ENCODE measurements around the gene STT3B. TPM values are rescaled to one million over a fixed set of nuclear protein-coding genes. Genes with fewer than 3 reads are reported as not detected.

Gene STT3B
- total RNA-seq, 1 experiment from 2014 or later, result 105 TPM

DNA sequence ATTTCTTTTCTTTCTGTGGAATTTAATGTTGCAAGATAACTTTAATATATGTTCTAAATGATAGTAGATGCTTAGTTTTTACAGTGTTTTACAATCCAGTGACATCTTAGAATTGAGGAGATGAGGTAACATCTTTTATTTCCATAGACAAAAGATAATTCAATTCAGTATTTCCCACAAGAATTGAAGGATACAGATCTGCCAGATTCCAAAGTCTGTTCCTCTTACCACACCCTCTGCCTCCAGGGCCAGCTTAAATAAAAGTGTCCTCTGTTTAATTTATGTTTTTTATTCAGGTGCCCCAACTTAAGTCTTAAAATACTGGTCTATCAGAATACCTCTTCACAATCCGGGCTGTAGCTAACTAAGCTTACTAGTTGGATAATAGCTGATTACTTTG is 6.5 kb downstream of the STT3B start:
- in situ Hi-C loops (cut with HindIII; ENCODE audit: low pct_unique_long_range_greater_than_20kb, low sequenced_read_pairs), result no loop called here
- ChIA-PET CTCF (no interaction called here), POLR2A (no interaction called here)
- Histone ChIP-seq H3K4me1 (ENCODE audit: control insufficient read depth, insufficient read depth, low read length) (peaks cover 18% of the 10 kb centered on the region; the same call in 1 of the 2 replicates), H3K27ac (ENCODE audit: low read length) (no peak overlapping the region), H3K9me3 (ENCODE audit: control insufficient read depth, insufficient read depth, low read depth, low read length) (no peaks in the 10 kb centered on the region), H3K27me3 (ENCODE audit: control insufficient read depth, insufficient read depth, low read length) (no peaks in the 10 kb centered on the region), H3K4me3 (ENCODE audit: low read depth in 2 of 2, low read length in 2 of 2) (no peak overlapping the region), H3K36me3 (ENCODE audit: control insufficient read depth, insufficient read depth, low read length) (no peaks in the 10 kb centered on the region)
- ATAC-seq (no peak), DNase-seq (ENCODE audit: low read depth, low spot score) (no peak)
- intact Hi-C loops (cut with micrococcal nuclease; ENCODE audit: unreplicated experiment), result no loop called here
- BruUV-seq (replicated peaks), result no TSS peak
- TF ChIP-seq SIN3A (IDR thresholded peaks at IDR 0.05; ENCODE audit: borderline replicate concordance, insufficient read depth, low read depth, low read length), result no peak
- no peak for TF ChIP-seq TCF7L2 (IDR thresholded peaks at IDR 0.05; ENCODE audit: low read depth, low read length)
- TF ChIP-seq POLR2AphosphoS5 (IDR thresholded peaks at IDR 0.05; ENCODE audit: low read depth, low read length), result no peak

DNA sequence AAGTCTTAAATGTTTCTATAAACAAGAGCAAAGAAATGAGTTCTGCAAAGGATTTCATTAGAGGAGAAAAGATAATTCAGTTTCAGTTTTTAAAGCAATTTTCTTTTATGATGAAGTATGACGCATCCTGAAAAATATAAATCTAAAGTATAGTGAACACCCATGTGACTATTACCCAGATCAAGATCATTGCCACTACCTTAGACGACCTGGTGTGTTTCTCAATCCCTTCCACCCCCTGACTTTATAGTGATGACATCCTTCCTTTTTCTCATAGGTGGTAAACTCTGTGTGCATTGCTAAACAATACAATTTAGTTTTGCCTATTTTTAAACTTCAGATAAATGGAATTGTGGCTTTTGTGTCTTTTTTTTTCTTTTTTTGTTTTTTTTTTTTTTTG is 8.4 kb downstream of the STT3B start:
- no peak overlapping the region for H3K27ac ChIP-seq (ENCODE audit: low read length)
- H3K27me3 ChIP-seq (ENCODE audit: control insufficient read depth, insufficient read depth, low read length), result no peaks in the 10 kb centered on the region
- peaks cover 17% of the 10 kb centered on the region for H3K4me1 ChIP-seq (ENCODE audit: control insufficient read depth, insufficient read depth, low read length)
- ChIA-PET CTCF (no interaction called here), POLR2A (no interaction called here)
- H3K4me3 ChIP-seq (ENCODE audit: low read depth in 2 of 2, low read length in 2 of 2), result no peak overlapping the region
- ATAC-seq, result no peak
- TF ChIP-seq SIN3A (IDR thresholded peaks at IDR 0.05; ENCODE audit: borderline replicate concordance, insufficient read depth, low read depth, low read length), result no peak
- TF ChIP-seq TCF7L2 (IDR thresholded peaks at IDR 0.05; ENCODE audit: low read depth, low read length), result no peak
- TF ChIP-seq, protein P1, sequence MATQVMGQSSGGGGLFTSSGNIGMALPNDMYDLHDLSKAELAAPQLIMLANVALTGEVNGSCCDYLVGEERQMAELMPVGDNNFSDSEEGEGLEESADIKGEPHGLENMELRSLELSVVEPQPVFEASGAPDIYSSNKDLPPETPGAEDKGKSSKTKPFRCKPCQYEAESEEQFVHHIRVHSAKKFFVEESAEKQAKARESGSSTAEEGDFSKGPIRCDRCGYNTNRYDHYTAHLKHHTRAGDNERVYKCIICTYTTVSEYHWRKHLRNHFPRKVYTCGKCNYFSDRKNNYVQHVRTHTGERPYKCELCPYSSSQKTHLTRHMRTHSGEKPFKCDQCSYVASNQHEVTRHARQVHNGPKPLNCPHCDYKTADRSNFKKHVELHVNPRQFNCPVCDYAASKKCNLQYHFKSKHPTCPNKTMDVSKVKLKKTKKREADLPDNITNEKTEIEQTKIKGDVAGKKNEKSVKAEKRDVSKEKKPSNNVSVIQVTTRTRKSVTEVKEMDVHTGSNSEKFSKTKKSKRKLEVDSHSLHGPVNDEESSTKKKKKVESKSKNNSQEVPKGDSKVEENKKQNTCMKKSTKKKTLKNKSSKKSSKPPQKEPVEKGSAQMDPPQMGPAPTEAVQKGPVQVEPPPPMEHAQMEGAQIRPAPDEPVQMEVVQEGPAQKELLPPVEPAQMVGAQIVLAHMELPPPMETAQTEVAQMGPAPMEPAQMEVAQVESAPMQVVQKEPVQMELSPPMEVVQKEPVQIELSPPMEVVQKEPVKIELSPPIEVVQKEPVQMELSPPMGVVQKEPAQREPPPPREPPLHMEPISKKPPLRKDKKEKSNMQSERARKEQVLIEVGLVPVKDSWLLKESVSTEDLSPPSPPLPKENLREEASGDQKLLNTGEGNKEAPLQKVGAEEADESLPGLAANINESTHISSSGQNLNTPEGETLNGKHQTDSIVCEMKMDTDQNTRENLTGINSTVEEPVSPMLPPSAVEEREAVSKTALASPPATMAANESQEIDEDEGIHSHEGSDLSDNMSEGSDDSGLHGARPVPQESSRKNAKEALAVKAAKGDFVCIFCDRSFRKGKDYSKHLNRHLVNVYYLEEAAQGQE (IDR thresholded peaks at IDR 0.05; ENCODE audit: insufficient read depth in 1 of 2, low read depth in 2 of 2, low read length in 1 of 2), result no peak
- TF ChIP-seq, protein P2, sequence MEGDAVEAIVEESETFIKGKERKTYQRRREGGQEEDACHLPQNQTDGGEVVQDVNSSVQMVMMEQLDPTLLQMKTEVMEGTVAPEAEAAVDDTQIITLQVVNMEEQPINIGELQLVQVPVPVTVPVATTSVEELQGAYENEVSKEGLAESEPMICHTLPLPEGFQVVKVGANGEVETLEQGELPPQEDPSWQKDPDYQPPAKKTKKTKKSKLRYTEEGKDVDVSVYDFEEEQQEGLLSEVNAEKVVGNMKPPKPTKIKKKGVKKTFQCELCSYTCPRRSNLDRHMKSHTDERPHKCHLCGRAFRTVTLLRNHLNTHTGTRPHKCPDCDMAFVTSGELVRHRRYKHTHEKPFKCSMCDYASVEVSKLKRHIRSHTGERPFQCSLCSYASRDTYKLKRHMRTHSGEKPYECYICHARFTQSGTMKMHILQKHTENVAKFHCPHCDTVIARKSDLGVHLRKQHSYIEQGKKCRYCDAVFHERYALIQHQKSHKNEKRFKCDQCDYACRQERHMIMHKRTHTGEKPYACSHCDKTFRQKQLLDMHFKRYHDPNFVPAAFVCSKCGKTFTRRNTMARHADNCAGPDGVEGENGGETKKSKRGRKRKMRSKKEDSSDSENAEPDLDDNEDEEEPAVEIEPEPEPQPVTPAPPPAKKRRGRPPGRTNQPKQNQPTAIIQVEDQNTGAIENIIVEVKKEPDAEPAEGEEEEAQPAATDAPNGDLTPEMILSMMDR (IDR thresholded peaks at IDR 0.05), result no peak
- no peak for TF ChIP-seq POLR2AphosphoS5 (IDR thresholded peaks at IDR 0.05; ENCODE audit: low read depth, low read length)
- DNase-seq (ENCODE audit: low read depth, low spot score), result no peak
- BruUV-seq (replicated peaks), result no TSS peak
- no peaks in the 10 kb centered on the region for H3K9me3 ChIP-seq (ENCODE audit: control insufficient read depth, insufficient read depth, low read depth, low read length)
- H3K36me3 ChIP-seq (ENCODE audit: control insufficient read depth, insufficient read depth, low read length), result no peaks in the 10 kb centered on the region
- in situ Hi-C loops (cut with HindIII; ENCODE audit: low pct_unique_long_range_greater_than_20kb, low sequenced_read_pairs) (no loop called here), intact Hi-C loops (cut with micrococcal nuclease; ENCODE audit: unreplicated experiment) (no loop called here)

DNA sequence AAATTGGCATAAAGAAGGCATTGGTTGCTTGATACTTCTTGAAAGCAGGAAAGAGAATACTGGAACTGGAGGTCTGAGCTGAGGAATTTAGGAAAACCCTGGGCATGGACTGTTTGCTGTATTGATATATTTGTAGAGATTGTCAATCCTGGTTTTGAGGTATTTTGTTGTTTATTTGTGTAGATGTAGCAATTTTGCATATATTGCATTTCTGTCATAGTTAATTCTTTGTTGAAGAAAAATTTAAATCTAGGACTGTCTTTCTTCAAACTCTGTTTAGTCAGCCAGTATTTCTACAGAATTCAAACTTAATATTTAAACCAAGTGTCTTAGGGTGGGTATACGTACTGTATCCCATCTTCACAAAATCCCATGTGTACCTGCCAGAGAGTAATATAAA is 9.5 kb downstream of the STT3B start:
- DNase-seq (ENCODE audit: low read depth, low spot score) (no peak), ATAC-seq (no peak)
- ChIA-PET POLR2A (no interaction called here), CTCF (no interaction called here)
- intact Hi-C loops (cut with micrococcal nuclease; ENCODE audit: unreplicated experiment) (no loop called here), in situ Hi-C loops (cut with HindIII; ENCODE audit: low pct_unique_long_range_greater_than_20kb, low sequenced_read_pairs) (no loop called here)
- no peaks in the 10 kb centered on the region for H3K36me3 ChIP-seq (ENCODE audit: control insufficient read depth, insufficient read depth, low read length)
- no peaks in the 10 kb centered on the region for H3K27me3 ChIP-seq (ENCODE audit: control insufficient read depth, insufficient read depth, low read length)
- no peak overlapping the region for H3K27ac ChIP-seq (ENCODE audit: low read length)
- no peak for TF ChIP-seq TCF7L2 (IDR thresholded peaks at IDR 0.05; ENCODE audit: low read depth, low read length)
- no peak for TF ChIP-seq SIN3A (IDR thresholded peaks at IDR 0.05; ENCODE audit: borderline replicate concordance, insufficient read depth, low read depth, low read length)
- no peaks in the 10 kb centered on the region for H3K9me3 ChIP-seq (ENCODE audit: control insufficient read depth, insufficient read depth, low read depth, low read length)
- no peak overlapping the region for H3K4me3 ChIP-seq (ENCODE audit: low read depth in 2 of 2, low read length in 2 of 2)
- no TSS peak for BruUV-seq (replicated peaks)
- H3K4me1 ChIP-seq (ENCODE audit: control insufficient read depth, insufficient read depth, low read length), result peaks cover 22% of the 10 kb centered on the region

All from Panc1 (cell line).